ENCODE results near the gene SNX24.

DNA sequence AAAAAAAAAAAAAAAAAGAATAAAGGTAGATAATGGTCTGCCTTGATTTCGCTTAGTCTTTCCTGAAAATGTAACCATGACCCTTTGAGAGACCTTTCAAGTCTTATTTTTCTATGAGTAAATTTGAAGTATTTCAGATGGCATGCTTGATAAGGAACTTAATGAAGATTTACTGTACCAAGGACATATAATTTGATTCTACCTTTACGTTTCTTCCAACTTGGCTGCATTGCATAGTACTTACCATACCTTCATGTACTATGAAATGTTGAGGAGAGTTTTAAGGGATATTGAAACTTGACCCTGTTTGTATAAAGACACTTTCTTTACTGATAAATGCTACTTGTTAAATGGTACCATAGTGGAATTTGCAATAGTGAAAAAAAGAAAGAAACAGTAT is 35.0 kb upstream of the SNX24 start:
- TF ChIP-seq POLR2A (IDR thresholded peaks at IDR 0.05; ENCODE audit: low read depth) = no peak
- TF ChIP-seq POLR2AphosphoS5 (IDR thresholded peaks at IDR 0.05) = no peak

All from esophagus muscularis mucosa (tissue), 2 donors.